GM12873 (cell line): ENCODE data around the gene NAGK.

Experiments
- CTCF ChIP-seq: IDR thresholded peaks from 2 replicates; pipeline ENCODE4 v1.5.1; 2012; ENCODE audit warnings: low read depth, mild to moderate bottlenecking, moderate library complexity, low read length, control low read depth; ENCODE audit not compliant: insufficient read depth; ENCODE audit errors: missing control alignments

Gene NAGK

GRCh38 chr2:71068218-71069035 is at the start of gene NAGK:
NAGK (plus strand) TSS chr2:71068648; CDS start chr2:71068684, 36 bp downstream.
- no peak for TF ChIP-seq CTCF

- TF ChIP-seq CTCF: peak; percentile 42
Observed at GRCh38 chr2:71023553-71024243, 44.8 kb upstream of the NAGK start.

- TF ChIP-seq CTCF: no peak
Observed at GRCh38 chr2:71042287-71042686, 26.2 kb upstream of the NAGK start.

GRCh38 chr2:71043531-71044407 is 24.7 kb upstream of the NAGK start:
- no peak for TF ChIP-seq CTCF

- TF ChIP-seq CTCF: no peak
Observed at GRCh38 chr2:71045151-71045550, 23.3 kb upstream of the NAGK start.

GRCh38 chr2:71045865-71046548 is 22.4 kb upstream of the NAGK start:
- no peak for TF ChIP-seq CTCF
